SK-N-MC (cell line): ENCODE results near the gene WDR90.

Experiments used
- EZH2 ChIP-seq: fragments of 200-600 bp; sonication (generic); IDR thresholded peaks from one replicate; pipeline ENCODE4 v1.6.1; 2017; ENCODE audit warnings: antibody characterized with exemption
- POLR2AphosphoS5 ChIP-seq: IDR thresholded peaks from 2 replicates; pipeline ENCODE4 v1.6.1; 2012; ENCODE audit warnings: mild to moderate bottlenecking, low read depth, low read length, borderline replicate concordance

DNA sequence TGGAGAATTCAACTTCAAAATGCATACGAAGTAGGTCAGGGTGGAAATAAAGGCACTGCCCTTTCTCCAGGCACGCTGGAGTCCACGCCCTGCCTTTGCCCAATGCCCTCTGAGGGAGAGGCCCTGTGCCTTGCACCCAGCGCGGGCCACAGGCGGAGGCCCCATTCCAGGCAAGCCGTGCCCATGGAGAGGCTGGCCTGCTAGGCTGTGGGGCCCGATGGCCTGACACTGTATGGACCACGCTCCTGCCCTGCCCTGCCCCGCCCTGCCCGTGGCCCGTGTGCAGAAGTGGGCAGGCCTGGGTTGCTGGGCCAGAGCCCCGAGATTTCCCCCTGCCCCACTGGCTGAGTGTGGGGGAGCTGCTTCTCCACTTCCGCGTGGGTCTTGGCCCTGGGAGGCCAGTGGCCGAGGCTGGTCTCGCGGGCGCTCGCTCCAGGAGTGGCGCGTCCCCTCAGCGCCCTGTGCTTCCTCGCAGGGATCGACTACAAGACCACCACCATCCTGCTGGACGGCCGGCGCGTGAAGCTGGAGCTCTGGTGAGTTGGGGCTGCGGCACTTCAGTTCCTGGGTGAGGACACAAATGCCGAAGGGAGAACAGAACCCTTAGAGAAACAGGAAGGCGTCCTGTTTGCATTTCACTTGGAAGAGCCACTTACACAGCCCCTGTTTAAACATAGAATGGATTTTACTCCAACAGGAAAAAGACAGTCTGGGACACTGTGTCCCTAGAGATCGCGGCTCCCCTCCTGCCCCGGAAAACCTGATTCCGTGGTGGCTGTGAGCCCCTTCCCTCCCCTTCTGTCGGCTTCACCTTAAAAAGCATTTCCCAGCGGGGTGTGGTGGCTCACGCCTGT, 32.2 kb upstream of the WDR90 start:
- TF ChIP-seq EZH2 (no peak), POLR2AphosphoS5 (no peak)
